Epithelial cell of proximal tubule (primary cell): ENCODE measurements around the gene CDKN1B. TPM values are rescaled to one million over a fixed set of nuclear protein-coding genes. Genes with fewer than 3 reads are reported as not detected.

Experiments used
- DNase-seq: peaks from one replicate; pipeline ENCODE4 v3.0.0-alpha.2; 2011; ENCODE audit warnings: low read depth
- H3K4me3 ChIP-seq: 2 replicates; pipeline ENCODE4 v1.5.1; 2011; ENCODE audit warnings: low read depth, mild to moderate bottlenecking, low read length
- CTCF ChIP-seq: conservative IDR thresholded peaks from 2 replicates; pipeline ENCODE4 v1.5.1; 2012; ENCODE audit warnings: low read depth, mild to moderate bottlenecking, low read length
- total RNA-seq: library from RNA; depleted of rRNA; stranded (reverse); fragments of >200 nt; gene quantifications from 2 replicates; pipeline ENCODE4 v1.2.3, GENCODE V29; 2015

Gene CDKN1B
- total RNA-seq, 1 donor from 2014 or later: 14.3 TPM

- TF ChIP-seq CTCF: no peak
- DNase-seq: no peak
- H3K4me3 ChIP-seq: no peak overlapping the region
These were observed 30.2 kb upstream of the CDKN1B start for GRCh38 chr12:12686925-12687324.

- no peak for DNase-seq
These were observed 27.4 kb upstream of the CDKN1B start for GRCh38 chr12:12689647-12690300.

GRCh38 chr12:12691549-12691948, 25.6 kb upstream of the CDKN1B start:
- no peak for TF ChIP-seq CTCF
- H3K4me3 ChIP-seq: no peak overlapping the region

More at GRCh38 chr12:12689647-12690300, 27.4 kb upstream of the CDKN1B start:
- no peak overlapping the region for H3K4me3 ChIP-seq
- no peak for TF ChIP-seq CTCF

GRCh38 chr12:12693111-12693671, 24.0 kb upstream of the CDKN1B start:
- TF ChIP-seq CTCF: no peak
- DNase-seq: no peak
- no peak overlapping the region for H3K4me3 ChIP-seq

More at GRCh38 chr12:12691549-12691948, 25.6 kb upstream of the CDKN1B start:
- no peak for DNase-seq

- H3K4me3 ChIP-seq: peak overlapping the region; percentile 57
- no peak for TF ChIP-seq CTCF
- no peak for DNase-seq
These were observed 20.4 kb upstream of the CDKN1B start for GRCh38 chr12:12696562-12697383.

GRCh38 chr12:12699345-12699744, 17.8 kb upstream of the CDKN1B start:
- no peak for DNase-seq
- TF ChIP-seq CTCF: no peak
- H3K4me3 ChIP-seq: no peak overlapping the region
